OCI-LY3 (cell line): Measurements from ENCODE around the gene BAD.

ENCODE experiments used
- EZH2phosphoT487 ChIP-seq: fragments of 200-600 bp; shearing (Covaris generic); IDR thresholded peaks from 2 replicates; pipeline ENCODE4 v1.6.1; 2018; ENCODE audit warnings: antibody characterized with exemption, mixed run types, low read depth
- TF ChIP-seq, protein P1 (sequence below): fragments of 200-600, 300-600 bp; sonication (generic); IDR thresholded peaks from 2 replicates; pipeline ENCODE4 v1.5.1; 2014; ENCODE audit warnings: antibody characterized with exemption, low read length, low read depth

- TF ChIP-seq, protein P1, sequence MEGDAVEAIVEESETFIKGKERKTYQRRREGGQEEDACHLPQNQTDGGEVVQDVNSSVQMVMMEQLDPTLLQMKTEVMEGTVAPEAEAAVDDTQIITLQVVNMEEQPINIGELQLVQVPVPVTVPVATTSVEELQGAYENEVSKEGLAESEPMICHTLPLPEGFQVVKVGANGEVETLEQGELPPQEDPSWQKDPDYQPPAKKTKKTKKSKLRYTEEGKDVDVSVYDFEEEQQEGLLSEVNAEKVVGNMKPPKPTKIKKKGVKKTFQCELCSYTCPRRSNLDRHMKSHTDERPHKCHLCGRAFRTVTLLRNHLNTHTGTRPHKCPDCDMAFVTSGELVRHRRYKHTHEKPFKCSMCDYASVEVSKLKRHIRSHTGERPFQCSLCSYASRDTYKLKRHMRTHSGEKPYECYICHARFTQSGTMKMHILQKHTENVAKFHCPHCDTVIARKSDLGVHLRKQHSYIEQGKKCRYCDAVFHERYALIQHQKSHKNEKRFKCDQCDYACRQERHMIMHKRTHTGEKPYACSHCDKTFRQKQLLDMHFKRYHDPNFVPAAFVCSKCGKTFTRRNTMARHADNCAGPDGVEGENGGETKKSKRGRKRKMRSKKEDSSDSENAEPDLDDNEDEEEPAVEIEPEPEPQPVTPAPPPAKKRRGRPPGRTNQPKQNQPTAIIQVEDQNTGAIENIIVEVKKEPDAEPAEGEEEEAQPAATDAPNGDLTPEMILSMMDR: no peak
- no peak for TF ChIP-seq EZH2phosphoT487
Measured at GRCh38 chr11:64296830-64297698, 12.6 kb upstream of the BAD start.
